ENCODE results near the gene TMPRSS9.

Gene TMPRSS9

DNA sequence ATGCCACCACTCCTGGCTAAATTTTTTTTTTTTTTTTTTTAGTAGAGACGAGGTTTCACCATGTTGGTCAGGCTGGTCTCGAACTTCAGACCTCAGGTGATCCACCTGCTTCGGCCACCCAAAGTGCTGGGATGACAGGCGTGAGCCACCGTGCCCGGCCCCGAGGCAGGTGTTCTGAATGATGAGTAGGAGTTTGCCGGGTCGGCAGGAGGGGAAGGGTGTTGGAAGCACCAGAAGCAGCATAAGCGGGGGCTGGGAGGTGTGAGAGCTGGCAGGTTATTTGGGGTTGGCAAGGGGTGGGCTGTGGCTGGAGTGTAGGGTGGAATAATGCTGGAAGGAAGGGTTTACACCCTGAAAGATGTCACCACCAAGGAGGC lies 29.8 kb upstream of the TMPRSS9 start:
- DNase-seq, result no peak

DNA sequence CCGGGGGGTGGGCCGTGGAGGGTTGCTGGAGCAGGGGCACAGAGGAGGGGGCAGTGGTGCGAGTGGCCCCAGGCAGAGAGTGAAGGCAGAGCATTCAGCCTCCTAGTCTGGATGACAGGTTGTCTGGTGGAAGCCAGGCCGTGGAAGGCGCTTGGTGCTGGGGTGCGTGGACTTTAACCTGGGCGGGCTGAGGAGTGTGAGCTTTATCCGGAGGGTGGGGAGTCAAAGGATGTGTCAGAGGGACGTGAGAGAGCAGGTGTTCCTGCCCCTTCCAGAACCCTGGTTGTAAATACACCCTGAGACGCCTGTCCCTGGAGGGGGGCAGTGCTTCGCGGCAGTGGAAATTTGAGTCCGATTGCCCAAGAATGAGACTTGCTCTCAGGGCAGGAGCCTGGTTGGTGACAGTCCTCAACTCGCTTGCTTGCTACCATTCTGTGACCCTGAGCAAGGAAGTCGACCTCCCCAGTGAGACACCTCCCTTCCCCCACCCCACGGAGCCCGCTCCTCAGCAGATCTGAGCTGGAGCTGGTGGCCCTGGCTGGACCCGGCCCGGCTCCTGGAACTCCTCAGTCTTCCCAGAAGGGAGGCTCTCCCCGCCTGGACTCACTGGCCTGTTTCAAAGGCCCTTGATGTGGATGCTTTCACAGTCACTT lies 29.3 kb upstream of the TMPRSS9 start:
- DNase-seq, result no peak

DNA sequence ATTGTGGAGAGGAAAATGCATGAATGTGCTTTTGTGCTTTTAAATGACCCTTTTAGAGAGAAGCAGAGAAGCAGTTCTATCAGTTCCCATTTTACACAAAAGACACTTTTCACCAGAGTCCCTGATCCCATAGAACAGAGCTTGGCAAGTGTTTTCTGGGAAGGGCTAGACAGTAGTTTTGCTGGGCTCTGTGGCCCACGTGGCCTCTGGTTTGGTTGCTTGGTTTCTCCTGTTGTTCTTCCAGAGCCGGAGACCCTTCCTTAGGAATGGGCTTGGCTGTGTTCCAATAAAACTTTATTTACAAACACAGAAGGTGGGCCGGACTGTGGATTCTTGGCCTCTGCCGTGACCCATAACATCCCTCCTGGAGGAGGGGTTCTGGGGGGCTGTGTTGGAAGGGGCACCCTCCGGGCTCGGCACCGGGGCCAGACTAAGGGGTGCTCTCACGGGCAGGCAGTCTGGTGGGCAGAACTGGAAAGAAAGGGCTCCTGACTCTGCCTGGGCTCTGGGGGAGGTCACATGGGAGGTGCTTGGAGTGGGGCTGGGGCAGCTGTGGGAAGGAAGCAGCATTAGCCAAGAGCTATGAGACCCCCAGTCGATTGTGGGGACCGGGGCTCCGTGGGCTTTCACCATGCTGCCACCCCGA lies 28.3 kb upstream of the TMPRSS9 start:
- no peak for DNase-seq

DNA sequence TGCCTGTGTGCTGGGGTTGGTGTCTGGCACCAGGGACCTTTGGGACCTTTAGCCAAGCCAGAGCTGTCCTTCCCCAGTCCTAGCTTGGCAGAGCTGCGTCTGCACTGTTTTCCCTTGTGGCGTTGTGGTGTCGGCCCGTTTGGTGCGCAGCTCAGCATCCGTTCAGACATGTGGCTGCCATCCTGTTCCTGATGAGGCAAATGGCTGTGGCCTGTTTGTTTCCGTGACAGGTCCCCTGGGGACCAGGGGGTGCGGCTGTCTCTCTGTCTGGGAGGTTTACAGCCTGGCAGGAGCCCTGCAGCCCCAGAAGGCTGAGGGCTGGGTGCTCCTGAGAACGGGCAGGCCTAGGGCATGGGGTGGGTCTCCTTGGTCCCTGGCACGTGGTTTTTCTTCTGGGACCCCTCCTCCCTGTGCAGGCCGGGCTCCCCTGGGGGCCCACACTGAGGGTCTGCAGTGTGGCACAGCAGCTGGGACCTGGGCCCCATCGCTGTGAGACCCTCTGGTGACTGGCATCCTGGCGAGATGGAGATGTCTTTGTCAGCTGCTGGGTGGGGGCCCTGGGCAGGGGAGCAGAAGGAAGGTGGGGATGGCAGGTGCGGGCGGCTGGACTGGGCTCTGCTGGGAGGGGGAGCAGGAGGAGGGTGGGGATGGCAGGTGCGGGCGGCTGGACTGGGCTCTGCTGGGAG lies 27.6 kb upstream of the TMPRSS9 start:
- no peak for DNase-seq

DNA sequence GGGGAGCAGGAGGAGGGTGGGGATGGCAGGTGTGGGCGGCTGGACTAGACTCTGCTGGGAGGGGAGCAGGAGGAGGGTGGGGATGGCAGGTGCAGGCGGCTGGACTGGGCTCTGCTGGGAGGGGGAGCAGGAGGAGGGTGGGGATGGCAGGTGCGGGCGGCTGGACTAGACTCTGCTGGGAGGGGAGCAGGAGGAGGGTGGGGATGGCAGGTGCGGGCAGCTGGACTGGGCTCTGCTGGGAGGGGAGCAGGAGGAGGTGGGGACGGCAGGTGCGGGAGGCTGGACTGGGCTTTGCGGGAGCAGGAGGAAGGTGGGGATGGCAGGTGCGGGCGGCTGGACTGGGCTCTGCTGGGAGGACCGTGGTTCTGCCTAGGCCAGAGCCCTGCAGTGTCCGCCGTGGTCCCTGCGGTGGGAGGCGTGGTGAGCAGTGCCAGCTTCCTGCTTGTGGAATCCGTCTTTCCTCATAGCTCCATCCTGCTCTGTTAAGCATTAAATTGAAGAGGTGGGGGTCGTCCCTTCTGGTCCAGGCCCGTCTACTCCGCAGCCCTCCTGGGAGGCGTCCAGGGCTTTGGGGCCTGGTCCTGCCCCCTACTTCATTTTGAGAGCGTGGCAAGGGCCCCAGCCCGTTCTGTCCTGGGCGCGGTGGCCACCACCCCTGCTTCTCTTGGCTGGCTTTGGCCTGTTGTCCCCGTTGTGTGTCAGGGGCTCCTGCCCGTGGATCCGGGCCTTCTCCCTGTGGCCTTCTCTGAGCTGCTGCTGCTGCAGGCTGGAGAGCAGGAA lies 26.8 kb upstream of the TMPRSS9 start:
- no peak for DNase-seq

DNA sequence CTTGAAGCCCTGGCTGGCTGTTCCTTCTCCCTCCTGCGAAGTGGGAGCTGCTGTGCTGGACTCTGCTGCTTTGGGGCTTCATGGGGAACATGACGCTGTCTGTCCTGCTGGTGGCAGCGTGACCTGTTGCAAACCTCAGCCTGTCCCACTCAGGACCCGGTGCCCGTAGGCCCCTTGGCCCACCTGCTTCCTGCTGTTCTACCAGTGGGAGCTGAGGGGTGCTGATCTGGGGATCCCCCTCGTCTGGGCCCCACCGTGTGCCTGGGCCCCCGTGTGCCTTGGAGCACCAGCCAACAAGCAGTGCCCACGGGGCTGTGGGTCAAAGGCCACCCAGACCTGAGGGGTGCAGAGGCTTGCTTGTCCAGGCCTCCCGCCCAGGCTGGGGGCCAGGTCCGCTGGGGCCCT lies 26.3 kb upstream of the TMPRSS9 start:
- DNase-seq, result no peak

DNA sequence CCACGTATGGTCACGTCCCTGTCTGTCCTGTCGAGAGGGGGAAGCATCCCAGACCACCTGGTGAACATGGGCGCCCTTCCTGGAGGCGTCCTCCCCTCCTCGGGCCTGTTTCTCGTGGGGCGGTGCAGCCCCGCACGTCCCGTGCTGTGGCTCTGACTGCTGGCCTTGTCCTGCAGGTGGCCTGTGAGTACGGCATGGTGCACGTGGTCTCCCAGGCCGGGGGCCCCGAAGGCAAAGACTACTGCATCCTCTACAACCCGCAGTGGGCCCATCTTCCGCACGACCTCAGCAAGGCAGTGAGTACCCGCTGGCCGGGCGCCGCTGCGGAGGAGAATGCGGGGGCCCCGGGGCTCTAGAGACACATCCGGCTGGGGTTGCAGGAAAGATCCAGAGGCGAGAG lies 25.6 kb upstream of the TMPRSS9 start:
- DNase-seq, result no peak

DNA sequence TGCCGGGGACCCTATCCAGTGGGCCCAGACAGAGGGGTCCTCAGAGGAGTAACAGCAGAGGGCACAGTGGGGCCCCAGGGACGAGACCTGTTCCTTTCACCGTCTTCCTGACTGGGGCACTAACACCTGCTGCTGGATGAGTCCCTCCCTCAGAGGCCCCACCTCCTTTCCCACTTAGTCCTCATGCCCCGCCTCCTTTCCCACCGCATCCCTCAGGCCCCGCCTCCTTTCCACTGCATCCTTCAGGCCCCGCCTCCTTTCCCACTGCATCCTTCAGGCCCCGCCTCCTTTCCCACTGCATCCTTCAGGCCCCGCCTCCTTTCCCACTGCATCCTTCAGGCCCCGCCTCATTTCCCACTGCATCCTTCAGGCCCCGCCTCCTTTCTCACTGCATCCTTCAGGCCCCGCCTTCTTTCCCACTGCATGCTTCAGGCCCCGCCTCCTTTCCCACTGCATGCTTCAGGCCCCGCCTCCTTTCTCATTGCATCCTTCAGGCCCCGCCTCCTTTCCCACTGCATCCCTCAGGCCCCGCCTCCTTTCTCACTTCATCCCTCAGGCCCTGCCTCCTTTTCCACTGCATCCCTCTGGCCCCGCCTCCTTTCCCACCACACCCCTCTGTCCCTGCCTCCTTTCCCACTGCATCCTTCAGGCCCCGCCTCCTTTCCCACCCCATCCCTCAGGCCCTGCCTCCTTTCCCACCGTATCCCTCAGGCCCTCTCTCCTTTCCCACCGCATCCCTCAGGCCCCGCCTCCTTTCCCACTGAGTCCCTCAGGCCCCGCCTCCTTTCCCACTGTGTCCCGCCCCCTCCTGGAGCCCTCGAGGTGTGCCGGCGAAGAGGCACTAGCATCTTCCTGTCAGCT lies 24.8 kb upstream of the TMPRSS9 start:
- no peak for DNase-seq

DNA sequence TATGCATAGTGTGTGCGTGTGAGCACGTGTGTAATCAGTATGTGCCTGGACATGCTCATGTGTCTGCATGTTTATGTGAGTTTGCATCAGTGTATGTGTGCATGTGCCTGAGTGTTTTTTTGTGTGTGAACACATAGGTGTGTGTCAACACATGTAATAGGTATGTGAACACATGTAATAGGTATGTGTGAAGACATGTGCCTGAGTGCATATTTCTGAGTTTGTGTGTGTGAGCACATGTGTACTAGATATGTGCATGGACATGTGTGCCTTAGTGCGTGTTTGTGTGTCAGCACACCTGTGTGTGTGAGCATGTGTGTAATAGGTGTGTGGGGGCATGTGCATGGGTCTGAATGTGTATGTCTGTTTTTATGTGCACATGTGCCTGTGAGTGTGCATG lies 24.2 kb upstream of the TMPRSS9 start:
- no peak for DNase-seq

DNA sequence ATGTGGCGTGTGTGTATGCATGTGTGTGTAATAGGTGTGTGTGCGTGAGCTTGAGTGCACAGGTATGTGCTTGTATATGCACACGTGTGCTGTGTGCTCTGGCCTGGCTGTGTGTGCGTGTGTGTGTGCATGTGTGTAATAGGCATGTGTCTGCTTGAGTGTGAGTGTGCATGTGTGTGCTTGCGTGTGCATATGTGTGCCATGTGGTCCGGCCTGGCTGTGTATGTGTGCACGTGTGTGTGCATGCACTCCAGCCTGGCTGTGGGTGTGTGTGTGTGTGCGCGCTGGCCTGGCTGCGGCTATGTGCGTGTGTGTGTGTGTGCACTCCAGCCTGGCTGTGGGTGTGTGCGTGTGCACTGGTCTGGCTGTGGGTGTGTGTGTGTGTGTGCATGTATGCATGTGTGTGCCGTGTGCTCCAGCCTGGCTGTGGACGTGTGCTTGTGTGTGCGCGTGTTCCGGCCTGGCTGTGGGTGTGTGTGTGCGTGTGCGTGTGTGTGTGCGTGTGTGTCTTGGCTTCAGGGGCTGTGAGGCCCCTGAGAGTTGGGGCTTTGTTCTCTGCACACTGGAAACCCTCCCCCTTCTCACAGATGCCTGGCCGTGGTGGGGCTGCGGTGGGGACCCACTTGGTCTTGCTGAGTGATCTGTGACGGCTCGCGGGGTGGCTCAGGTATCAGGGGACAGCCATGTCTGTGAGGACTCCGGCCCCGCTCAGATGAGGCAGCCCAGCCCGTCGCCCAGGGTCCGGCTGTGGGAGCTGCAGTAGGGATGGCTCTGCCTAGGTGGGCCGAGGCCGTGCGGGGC lies 23.3 kb upstream of the TMPRSS9 start:
- DNase-seq, result no peak

DNA sequence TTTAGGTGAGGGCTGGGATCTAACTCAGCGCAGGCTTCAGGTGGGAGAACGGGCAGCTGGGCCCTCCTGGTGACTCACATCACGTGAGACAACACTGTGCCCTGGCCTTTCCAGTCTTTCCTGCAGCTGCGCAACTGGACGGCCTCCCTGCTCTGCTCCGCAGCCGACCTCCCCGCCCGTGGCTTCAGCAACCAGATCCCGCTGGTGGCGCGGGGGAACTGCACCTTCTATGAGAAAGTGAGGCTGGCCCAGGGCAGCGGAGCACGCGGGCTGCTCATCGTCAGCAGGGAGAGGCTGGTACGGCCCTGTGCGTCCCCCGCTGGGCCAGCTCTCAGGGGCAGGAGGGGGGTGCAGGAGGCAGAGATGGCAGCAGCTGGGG lies 22.7 kb upstream of the TMPRSS9 start:
- DNase-seq, result no peak

DNA sequence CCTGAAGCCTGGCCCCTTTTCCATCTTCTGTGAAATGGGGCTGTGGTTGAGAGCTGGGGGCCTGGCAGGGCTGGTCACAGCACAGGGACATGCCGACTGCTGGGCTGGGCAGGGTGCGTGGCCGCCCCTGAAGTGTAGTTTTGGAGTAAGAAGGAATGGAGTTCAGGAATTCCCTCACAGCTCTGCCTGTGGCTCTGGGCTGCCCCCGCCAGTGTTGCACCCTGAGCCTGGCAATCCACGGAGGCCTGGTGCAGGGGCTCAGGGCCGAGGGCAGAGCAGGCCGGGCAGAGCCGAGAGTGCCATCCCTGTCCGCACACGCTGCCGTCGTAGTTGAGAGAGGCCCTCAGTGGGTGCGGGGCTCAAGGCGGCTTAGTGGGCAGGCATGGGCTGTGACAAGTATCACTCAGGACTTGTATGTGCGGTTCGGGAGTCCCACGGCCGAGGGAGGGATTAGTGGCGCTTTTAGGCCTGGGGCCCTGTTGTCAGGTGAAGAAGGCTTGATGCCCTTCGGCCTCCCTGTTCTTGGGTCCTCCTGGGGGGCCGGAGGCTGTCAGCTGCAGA lies 21.9 kb upstream of the TMPRSS9 start:
- DNase-seq, result no peak

DNA sequence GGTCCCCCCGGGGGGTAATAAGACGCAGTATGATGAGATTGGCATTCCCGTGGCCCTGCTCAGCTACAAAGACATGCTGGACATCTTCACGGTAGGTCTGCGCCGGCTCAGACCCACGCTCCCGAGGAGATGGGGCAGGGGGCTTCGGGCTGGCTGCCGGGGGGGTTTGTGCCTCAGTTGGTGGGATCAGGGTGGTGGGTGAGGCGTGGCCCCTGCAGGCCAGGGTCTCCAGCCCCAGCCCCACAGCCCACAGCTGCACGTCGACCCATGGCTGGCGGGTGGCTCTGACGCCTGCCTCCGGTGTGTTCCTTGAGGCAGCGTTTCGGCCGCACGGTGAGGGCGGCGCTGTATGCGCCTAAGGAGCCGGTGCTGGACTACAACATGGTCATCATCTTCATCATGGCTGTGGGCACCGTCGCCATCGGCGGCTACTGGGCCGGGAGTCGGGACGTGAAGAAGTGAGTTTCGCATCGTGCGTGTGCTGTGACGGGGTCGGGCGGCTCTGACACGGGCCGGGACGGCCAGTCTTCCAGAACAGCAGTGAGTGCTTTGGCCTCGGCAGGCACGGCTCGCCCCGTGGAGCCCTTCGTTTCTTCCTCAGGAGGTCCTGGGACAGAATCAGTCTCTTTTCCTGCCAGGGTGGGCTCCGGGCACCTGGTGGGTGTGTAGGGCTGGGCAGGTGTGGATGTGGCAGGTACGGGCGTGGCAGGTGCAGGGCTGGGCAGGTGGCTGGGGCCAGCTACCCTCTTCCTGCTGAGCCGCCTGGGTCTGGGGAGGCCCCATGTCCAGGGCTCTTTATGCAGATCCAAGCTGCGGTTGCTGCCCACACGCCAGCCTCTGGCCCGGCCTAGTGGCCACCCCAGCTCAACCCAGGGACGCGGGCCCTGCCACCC lies 21.1 kb upstream of the TMPRSS9 start:
- no peak for DNase-seq

DNA sequence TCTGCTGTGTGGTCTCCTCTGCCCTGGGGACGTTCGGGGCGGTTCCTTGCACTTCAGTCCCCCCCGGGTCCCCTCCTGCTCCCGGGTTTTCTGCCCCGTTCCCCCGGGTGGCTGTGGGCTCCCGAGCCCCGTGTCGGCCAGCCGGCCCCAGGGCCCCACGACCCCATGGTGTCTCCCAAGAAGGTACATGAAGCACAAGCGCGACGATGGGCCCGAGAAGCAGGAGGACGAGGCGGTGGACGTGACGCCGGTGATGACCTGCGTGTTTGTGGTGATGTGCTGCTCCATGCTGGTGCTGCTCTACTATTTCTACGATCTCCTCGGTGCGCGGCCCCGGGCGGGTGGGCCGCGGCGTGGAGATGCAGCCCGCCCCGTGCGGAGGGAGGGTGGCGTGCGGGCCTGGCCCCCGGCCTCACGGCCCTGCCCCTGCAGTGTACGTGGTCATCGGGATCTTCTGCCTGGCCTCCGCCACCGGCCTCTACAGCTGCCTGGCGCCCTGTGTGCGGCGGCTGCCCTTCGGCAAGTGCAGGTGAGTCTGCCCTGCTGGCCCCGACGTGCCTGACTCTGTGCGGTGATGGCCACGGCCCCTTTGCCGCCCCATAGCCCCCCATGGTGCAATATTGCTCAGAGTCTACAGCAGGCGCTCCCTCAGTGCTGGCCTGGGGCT lies 20.3 kb upstream of the TMPRSS9 start:
- DNase-seq, result no peak

DNA sequence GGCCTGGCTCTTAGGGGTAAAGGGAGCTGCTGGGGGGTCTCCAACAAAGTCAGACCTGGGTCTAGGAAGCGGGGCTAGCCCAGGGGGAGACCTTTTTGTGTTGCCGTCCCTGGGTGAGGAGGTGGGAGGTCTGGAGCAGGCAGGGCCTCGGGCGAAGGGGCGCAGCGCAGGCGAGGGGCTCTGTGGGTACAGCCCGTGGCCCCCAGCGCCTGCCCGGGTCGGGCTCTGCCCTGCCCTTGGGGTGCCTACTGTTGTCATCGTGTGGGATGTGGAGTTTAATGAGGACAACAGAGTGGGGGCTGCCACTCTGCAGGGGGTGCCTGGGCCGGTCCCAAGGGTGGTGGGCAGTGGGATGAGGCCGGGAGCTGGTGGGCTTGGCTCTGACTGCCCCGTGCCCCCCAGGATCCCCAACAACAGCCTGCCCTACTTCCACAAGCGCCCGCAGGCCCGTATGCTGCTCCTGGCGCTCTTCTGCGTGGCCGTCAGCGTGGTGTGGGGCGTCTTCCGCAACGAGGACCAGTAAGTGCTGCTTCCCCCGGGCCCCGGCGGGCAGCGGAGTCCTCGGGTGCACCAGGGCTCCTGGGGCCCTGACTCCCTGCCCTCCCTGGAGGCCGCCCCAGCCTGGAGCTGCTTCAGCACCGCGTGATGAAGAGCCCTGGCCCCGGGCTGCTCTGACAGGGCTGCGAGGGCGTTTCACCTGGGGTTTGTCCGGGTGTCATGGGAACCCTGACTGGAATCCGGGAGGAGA lies 19.4 kb upstream of the TMPRSS9 start:
- no peak for DNase-seq

DNA sequence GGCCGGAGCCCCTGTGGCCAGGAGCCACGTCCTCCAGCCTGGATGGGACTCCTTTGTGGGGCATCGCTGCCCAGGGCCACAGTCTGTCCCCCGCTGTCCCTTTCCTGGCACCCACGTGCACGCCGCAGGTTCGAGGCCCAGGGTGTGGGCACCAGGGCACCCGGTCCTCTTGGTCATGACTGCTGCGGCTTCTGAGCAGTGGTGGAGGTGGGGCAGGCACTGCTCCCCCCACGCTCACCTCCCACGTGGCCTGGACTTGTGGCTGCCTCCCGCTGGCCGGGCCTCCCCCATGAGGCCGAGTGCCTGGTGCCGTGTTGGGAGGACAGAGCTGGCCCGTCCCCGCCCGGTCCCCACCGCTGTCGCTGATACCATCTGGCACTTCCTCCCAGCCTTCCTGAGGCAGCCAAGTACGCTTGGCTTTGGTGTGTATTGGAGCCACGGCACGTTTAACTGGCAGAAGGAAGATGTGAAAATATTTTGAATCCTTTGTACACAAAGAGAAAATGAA lies 18.8 kb upstream of the TMPRSS9 start:
- DNase-seq, result no peak

DNA sequence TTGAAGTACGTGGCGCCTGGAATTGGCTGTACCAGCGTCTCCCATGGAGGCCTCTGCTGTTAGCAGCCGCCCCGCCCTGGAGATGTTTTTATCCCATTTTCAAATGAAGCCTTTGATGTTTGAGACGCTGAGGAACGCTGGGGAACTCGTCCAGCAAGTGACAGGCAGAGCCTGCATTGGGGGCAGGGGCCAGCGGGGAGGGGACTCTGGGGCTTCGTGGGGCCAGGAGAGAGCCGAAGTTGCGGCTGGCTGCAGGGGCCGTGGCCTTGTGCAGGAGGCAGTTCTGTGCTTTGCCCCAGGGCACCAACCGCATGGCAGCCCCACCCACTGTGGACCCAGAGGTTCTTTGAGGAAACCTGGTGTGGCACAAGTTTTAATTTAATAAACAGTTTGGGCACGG lies 18.1 kb upstream of the TMPRSS9 start:
- DNase-seq, result no peak

DNA sequence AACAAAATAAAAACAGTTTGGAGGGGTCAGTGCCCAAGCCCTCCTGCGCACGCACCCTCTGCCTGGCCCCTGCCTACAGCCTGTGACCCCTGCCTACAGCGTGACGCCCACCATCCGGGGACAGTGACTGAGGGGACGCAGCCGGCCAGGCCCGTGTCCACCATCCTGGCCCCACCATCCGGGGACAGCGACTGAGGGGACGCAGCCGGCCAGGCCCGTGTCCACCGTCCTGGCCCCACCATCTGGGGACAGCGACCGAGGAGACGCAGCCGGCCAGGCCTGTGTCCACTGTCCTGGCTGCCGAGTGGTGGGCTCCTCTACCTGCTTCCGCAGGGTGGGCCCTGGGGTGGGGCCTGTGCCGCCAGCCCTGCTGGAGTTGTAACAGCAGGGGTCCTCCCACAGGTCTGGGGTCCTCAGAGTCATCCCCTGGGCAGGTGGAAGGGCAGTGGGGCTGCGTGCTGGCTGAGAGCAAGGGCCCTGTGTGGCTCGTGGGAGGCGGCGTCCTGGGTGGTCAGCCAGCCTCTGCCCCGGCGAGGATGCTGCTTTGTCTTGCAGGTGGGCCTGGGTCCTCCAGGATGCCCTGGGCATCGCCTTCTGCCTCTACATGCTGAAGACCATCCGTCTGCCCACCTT lies 17.3 kb upstream of the TMPRSS9 start:
- DNase-seq, result no peak

Data from DMS 273 treated with DMSO at 0.1 percent for 48 hours (cell line).